ES-I3 (cell line): ENCODE results near the gene SCG3.

Experiments
- H3K36me3 ChIP-seq: 2 replicates; pipeline ENCODE4 v1.6.1; 2013; ENCODE audit warnings: mild to moderate bottlenecking, low read length, control low read depth, moderate library complexity; ENCODE audit not compliant: insufficient read depth
- H3K4me1 ChIP-seq: 2 replicates; pipeline ENCODE4 v1.6.1; 2013; ENCODE audit warnings: mild to moderate bottlenecking, control low read depth, low read length; ENCODE audit not compliant: insufficient read depth
- H3K9ac ChIP-seq: 2 replicates; pipeline ENCODE4 v1.6.1; 2013; ENCODE audit warnings: low read depth, mild to moderate bottlenecking, low read length, moderate library complexity
- H3K9me3 ChIP-seq: 2 replicates; pipeline ENCODE4 v1.6.1; 2013; ENCODE audit warnings: mild to moderate bottlenecking, low read length, moderate library complexity; ENCODE audit not compliant: control insufficient read depth, insufficient read depth

The SCG3 gene

GRCh38 chr15:51751697-51752683 lies 70.7 kb downstream of the SCG3 start:
- Histone ChIP-seq H3K36me3 (no peaks in the 10 kb centered on the region), H3K9ac (peak overlapping the region; percentile 94), H3K4me1 (no peaks in the 10 kb centered on the region), H3K9me3 (no peaks in the 10 kb centered on the region)

- no peaks in the 10 kb centered on the region for H3K9me3 ChIP-seq
- no peak overlapping the region for H3K9ac ChIP-seq
- H3K36me3 ChIP-seq: no peaks in the 10 kb centered on the region
- no peaks in the 10 kb centered on the region for H3K4me1 ChIP-seq
These were observed 71.6 kb downstream of the SCG3 start for GRCh38 chr15:51752888-51753287.

- Histone ChIP-seq H3K4me1 (no peaks in the 10 kb centered on the region), H3K9me3 (no peaks in the 10 kb centered on the region)
These were observed 73.0 kb downstream of the SCG3 start for GRCh38 chr15:51754267-51754666.

GRCh38 chr15:51755790-51756189 lies 74.5 kb downstream of the SCG3 start:
- H3K9ac ChIP-seq: no peak overlapping the region
- H3K4me1 ChIP-seq: no peaks in the 10 kb centered on the region
- no peaks in the 10 kb centered on the region for H3K36me3 ChIP-seq
- H3K9me3 ChIP-seq: no peaks in the 10 kb centered on the region

More at GRCh38 chr15:51754267-51754666, 73.0 kb downstream of the SCG3 start:
- no peaks in the 10 kb centered on the region for H3K36me3 ChIP-seq
- no peak overlapping the region for H3K9ac ChIP-seq

- no peaks in the 10 kb centered on the region for H3K36me3 ChIP-seq
- no peak overlapping the region for H3K9ac ChIP-seq
- no peaks in the 10 kb centered on the region for H3K4me1 ChIP-seq
- no peaks in the 10 kb centered on the region for H3K9me3 ChIP-seq
These were observed 75.2 kb downstream of the SCG3 start for GRCh38 chr15:51756482-51756881.

GRCh38 chr15:51757450-51757849 lies 76.1 kb downstream of the SCG3 start:
- Histone ChIP-seq H3K4me1 (no peaks in the 10 kb centered on the region), H3K9me3 (no peaks in the 10 kb centered on the region), H3K9ac (no peak overlapping the region), H3K36me3 (no peaks in the 10 kb centered on the region)

GRCh38 chr15:51758645-51759044 lies 77.3 kb downstream of the SCG3 start:
- no peak overlapping the region for H3K9ac ChIP-seq
- H3K4me1 ChIP-seq: no peaks in the 10 kb centered on the region
- H3K9me3 ChIP-seq: no peaks in the 10 kb centered on the region
- no peaks in the 10 kb centered on the region for H3K36me3 ChIP-seq

GRCh38 chr15:51759557-51760070 lies 78.3 kb downstream of the SCG3 start:
- Histone ChIP-seq H3K9ac (no peak overlapping the region), H3K9me3 (no peaks in the 10 kb centered on the region), H3K4me1 (no peaks in the 10 kb centered on the region), H3K36me3 (no peaks in the 10 kb centered on the region)

- Histone ChIP-seq H3K36me3 (no peaks in the 10 kb centered on the region), H3K4me1 (no peaks in the 10 kb centered on the region), H3K9ac (no peak overlapping the region), H3K9me3 (no peaks in the 10 kb centered on the region)
These were observed 79.5 kb downstream of the SCG3 start for GRCh38 chr15:51760805-51761204.

GRCh38 chr15:51765751-51766150 lies 84.4 kb downstream of the SCG3 start:
- H3K9ac ChIP-seq: no peak overlapping the region
- no peaks in the 10 kb centered on the region for H3K36me3 ChIP-seq
- no peaks in the 10 kb centered on the region for H3K4me1 ChIP-seq
- no peaks in the 10 kb centered on the region for H3K9me3 ChIP-seq

GRCh38 chr15:51766341-51766740 lies 85.0 kb downstream of the SCG3 start:
- no peak overlapping the region for H3K9ac ChIP-seq
- H3K4me1 ChIP-seq: no peaks in the 10 kb centered on the region
- H3K9me3 ChIP-seq: no peaks in the 10 kb centered on the region
- H3K36me3 ChIP-seq: no peaks in the 10 kb centered on the region

- H3K9ac ChIP-seq: no peak overlapping the region
- no peaks in the 10 kb centered on the region for H3K9me3 ChIP-seq
- no peaks in the 10 kb centered on the region for H3K4me1 ChIP-seq
- H3K36me3 ChIP-seq: no peaks in the 10 kb centered on the region
These were observed 86.7 kb downstream of the SCG3 start for GRCh38 chr15:51768018-51768417.
